ENCODE data around the gene TEX14.

TEX14 gene

DNA sequence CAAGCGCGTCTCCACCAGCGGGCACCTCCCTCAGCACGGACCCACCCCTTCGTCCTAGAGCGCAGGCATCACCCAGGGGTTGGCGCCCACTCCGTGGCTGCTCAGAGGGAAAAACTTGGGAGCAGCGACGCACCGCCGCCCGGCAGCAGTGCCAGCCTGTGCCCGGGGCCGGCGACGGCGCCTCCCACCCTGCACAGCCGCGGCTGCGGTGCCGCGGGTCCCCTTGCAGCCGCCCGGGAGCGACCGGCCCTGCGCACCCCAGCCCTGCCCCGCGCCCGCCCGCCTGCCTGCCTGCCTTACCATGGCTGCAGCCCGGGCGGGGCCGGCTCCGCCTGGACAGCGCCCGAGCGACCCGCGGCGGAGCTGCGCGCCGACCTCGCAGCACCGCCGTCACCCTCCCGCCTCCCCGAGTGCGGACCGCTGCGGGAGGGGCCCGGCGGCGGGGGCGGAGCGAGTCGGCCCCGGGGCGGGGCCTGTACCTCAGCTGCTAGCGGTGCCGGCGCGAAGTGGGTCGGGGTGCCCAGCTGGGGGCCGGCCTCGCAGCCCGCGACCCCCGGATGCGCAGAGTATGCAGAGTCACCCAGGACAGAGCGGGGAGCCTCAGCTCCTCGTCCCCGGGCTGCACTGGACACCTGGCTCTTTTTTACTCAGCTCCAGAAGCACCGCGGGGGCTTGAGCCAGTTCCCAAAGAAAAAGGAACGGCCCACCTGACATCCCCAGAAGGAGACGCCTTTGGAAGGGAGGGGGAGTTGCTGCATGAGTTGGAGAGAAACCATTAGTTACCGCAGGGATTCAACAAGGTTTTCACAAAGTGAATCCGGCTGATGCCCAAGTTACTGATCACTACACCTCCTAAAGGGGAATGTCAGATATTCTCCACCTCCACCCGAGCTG, 159.9 kb downstream of the TEX14 start:
- in situ Hi-C loops (cut with MboI; ENCODE audit: low sequenced_read_pairs), result no loop called here

DNA sequence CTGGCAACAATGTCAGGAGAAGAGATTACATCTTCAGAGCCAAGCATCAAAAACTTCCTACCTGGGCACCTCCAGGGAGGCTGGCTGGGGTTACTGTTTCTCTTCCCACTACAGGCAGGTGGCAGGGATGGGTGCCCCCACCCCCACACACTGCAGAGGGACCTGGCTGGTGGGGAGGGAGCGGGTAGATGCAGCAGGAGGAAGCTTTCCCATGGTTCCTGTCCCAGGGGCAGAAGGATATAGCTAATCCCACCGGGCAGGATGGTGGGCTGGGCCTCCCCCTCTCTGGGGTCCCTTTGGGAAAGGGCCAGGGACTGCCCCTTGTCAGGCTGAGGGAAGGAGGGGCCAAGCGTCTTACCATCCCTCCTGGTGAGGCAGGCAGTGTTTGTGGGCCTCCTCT, 160.7 kb downstream of the TEX14 start:
- in situ Hi-C loops (cut with MboI; ENCODE audit: low sequenced_read_pairs), result no loop called here

DNA sequence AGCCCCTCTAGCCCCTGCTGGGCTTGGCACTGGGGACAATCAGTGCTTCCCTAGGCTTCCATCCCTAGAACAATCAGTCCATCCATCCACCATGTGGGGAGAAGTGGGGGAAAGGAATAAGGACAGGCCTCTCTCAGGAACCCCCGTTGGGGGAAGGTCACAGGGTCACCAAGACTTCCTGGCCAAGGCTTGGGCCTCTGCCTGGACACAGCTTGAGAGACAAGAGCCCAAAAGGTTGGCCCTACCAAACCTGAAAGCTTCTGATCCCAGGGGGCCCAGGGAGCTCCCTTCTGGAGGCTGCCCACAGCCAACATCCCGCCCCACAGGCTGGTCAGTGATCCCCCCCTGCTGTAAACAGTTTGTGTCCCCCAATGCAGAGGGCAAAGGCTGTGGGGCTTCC, 161.2 kb downstream of the TEX14 start:
- in situ Hi-C loops (cut with MboI; ENCODE audit: low sequenced_read_pairs), result no loop called here

DNA sequence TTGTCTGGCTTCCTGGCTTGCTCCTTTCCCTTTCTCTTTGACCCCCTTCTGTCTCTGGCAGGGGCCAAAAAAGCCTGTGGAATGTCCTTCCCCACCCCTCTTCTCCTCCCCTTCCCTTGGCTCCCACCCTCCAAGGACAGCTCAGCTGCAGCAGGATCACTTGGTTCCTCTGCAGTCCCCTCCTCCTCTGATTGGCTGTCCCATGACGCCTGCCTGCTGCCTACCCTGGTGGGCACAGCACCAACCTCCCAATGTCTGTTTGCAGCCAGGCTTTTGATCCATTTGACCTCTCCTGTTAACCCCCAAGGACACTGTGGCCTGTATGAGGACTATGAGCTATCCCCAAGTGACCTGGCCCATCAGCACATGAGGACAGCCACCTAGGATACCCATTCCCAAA, 162.6 kb downstream of the TEX14 start:
- in situ Hi-C loops (cut with MboI; ENCODE audit: low sequenced_read_pairs), result loop anchor here (10.0 kb wide), 1 partner anchor 476 kb away; no protein-coding TSS in a partner anchor

DNA sequence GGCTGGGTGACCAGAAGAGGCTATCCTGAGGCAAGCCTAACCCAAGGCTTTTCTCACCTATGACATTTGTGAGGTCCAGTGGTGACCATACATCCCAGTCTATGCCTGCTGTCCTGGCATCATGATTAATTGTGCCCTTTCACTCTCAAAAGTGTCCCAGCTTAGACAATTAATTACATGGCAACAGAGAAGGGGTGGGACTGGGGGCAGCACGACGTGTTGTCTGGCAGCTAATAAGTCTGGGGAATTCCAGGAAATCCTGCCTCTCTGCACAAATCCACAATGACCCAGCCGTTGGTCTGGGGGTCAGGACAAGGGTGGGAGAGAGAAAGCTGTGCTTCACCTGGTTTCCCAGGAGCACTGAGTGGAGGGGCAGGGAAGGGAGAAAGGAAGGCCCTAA, 163.4 kb downstream of the TEX14 start:
- in situ Hi-C loops (cut with MboI; ENCODE audit: low sequenced_read_pairs), result loop anchor here (10.0 kb wide), 1 partner anchor 476 kb away; no protein-coding TSS in a partner anchor

DNA sequence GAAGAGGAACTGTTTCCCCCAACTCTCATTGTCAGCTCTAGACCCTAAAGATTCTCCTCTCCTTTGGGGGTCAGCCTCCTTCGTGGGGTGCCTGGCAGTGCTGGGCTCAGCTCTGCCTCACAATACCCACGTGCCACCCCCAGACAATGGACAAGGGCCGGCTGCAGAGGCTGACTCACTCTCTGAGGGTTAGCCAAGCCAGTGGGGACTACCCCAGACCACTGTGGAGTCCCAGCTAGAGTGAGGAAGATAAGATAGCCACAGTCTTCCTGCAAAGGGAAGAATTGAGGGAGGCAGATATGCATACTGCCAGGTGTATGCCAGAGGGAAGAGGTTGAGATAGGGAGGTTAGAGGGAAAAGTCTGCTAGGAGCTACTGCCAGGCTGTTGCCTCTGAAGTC, 163.9 kb downstream of the TEX14 start:
- in situ Hi-C loops (cut with MboI; ENCODE audit: low sequenced_read_pairs), result loop anchor here (10.0 kb wide), 1 partner anchor 477 kb away; no protein-coding TSS in a partner anchor

DNA sequence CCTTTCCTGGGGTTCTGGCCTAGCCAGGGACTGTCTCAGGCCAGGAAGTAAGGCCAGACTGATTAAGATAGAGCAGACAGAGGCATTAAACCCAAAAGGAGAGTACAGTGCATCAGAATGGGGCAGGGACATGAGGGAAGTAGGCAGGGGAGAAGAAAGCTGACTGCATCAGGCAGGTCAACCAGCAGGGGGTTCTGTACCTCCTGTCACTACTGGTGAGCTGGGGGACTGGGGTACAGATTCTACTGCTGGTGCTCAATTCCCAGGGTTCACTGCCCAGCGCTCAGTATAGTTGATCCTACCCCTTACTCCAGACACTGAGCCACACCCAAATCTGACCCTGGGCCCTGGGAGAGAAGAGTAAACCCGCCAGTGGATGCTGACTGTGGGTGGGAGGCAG, 164.5 kb downstream of the TEX14 start:
- in situ Hi-C loops (cut with MboI; ENCODE audit: low sequenced_read_pairs), result loop anchor here (10.0 kb wide), 1 partner anchor 477 kb away; no protein-coding TSS in a partner anchor

DNA sequence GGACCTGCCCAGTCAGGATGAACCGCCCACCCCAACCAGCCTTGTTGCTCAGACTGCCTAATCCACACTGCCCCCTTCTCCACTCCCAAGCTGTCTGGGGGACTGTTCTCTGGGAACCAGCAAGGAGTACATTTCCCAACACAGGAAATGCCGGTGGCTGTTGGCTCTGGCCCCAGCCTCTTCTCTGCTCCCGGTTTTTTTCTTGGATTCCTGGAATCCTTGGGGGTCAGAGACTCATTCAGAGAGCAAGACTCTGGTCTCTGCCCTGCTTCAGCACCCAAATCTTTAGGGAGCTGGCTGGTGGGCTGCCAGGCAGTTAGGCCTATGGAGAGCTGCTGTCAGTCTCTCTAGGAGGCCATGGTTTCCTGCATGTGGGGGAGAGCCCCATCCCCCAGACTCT, 166.6 kb downstream of the TEX14 start:
- in situ Hi-C loops (cut with MboI; ENCODE audit: low sequenced_read_pairs), result loop anchor here (10.0 kb wide), 1 partner anchor 480 kb away; no protein-coding TSS in a partner anchor

DNA sequence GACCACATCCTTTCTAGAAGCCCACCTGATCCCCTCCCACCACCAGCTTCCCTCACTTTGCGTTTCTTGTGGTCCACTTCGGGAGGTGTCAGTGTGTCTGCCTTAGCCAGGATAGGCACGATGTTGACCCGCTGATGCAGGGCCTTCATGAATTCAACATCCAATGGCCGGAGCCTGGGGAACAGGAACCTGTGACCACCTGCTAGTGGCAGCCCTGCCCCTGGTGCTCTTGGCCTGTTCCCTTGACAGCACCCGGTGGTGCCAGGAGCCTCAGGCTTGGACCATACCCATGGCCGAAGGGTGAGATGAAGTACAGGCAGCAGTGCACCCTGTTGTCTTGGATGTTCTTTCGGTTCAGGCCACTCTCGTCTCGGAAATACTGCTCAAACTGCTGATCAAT, 170.2 kb downstream of the TEX14 start:
- in situ Hi-C loops (cut with MboI; ENCODE audit: low sequenced_read_pairs), result loop anchor here (10.0 kb wide), 1 partner anchor 483 kb away; no protein-coding TSS in a partner anchor

DNA sequence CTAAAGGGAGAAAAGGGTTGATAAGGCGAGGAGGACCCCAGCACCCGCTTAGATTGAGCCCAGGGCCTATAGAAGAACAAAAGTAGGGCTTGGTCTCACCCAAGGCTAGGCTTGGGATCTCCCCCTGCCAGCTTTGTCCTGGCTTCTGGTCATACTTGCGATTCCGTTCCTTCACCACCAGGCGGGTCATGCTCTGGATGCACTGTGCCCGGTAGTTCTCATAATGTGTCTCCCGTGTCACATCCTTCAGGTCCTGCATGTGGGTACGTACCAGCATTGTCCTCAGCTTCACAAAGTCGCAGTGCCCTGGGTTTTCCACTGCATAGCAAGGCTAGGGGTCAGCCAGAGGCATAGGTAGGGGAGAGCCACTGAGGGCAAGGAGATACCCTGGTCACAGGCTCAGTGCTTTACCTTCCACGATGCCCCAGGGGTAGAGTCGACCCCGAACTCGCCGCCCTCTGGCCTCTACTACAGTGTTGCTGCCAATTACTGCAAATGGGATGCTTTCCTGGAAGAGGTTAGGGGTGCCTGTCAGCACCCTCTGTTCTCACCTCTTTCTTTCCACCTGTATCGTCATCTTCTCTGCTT, 170.9 kb downstream of the TEX14 start:
- in situ Hi-C loops (cut with MboI; ENCODE audit: low sequenced_read_pairs), result loop anchor here (10.0 kb wide), 1 partner anchor 484 kb away; no protein-coding TSS in a partner anchor

DNA sequence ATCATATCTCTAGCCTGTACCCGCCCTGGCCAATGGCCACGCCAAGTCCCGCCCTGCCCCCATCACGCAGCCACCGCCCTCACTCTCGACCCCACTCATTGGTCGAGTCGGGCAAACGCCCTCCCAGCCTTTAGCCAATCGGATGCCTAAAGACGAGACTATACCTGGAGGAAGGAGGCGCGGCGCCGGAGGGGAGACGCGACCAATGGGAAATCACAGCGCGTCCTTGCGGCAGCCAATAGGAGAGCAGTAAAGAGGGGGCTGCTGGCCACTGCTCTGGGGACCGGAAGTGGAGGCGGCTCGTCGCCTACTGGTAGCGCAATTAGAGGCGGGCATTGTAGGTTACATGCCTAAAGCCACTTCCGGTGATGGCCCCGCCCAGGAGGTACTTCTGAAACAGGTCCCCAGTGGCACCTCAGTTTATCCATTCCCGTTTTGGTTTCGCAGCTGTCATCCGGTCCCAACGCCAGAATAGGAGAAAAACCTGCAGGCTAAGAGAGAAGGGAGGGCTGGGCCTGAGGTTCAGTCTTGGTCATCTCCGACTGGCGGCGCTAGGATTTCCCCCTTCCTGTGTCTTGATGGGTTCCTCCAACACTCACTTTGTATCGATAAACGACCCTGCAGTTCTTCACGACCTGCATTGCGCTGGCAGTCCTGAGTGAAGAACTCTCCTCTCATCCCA, 173.8 kb downstream of the TEX14 start:
- in situ Hi-C loops (cut with MboI; ENCODE audit: low sequenced_read_pairs), result no loop called here

DNA sequence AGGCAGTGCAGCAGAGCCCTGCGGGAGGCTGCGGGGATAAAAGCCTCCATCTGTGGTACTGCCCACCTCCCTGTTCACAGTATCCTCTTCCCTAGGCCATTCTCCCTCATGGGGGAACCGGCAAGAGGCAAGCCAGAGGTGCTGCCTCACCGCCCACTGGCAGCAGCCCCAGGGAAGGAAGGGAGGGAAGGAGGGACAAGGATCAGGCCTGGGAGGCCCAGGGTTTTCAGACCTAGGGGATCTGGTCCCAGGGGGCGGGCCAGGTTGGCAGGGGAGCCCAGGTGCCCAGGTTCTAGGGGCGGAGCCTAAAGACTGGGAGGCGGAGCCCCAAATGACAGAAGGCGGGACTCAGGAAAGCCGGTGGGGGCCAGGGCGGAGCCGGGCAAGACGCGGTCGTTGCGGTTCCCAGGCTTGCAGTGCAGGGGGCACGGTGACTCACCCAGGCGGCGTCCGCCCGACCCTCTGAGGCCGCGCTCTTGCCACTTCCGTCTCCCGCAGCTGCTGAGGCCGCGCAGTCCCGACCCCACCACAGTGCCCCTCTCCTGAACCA, 174.4 kb downstream of the TEX14 start:
- in situ Hi-C loops (cut with MboI; ENCODE audit: low sequenced_read_pairs), result no loop called here

DNA sequence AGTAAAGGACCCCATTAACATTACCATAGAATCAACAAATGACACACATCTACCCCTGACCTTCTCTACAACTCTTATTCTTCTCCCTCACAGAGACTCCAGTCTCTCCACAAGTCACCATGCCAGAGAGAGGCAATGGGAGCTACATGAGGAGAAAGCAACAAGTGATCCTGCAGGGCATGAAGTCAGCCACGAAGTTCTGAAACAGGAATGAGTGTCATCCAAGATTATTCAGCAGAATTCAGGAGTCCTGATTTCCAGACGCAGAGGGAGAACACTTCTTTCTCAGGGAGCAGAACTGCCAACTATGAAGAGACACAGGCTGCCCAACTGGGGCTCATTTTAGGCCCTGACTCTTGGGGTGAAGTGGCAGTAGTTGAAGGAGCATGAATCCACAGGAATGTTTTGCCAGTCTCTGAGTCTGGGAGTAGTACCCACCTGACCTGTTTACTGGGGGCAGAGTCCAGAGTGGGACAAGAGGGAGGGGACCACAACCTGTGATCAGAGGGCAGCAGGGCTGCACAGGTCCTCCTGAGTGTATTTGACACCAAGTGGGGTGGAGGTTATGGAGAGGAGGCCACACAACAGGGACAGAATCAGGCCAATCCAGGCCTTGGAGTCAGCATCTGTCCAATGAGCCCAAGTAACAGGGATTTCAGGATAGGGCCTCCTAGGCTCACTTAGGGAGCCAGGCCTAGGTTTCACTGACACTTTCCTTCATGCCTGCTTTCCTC, 175.0 kb downstream of the TEX14 start:
- in situ Hi-C loops (cut with MboI; ENCODE audit: low sequenced_read_pairs), result no loop called here

DNA sequence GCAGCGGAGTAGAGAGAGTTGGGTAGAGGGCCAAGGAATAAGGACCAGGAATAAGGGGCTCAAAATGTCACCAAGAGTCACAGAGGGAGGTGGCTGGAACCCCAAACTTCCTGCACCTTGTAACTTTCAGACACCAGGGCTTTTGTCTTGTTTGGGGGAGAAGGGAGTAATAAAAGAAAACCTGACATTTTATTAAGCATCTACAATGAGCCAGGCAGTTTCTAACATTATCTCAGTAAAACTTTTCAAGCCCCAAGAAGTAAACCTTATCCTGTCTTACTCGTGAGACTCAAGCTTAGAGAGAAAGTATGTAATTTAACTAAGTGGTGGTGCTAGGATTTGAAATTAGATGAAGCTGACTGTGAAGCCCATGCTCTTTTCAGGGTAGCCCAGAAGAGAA, 176.6 kb downstream of the TEX14 start:
- in situ Hi-C loops (cut with MboI; ENCODE audit: low sequenced_read_pairs), result no loop called here

DNA sequence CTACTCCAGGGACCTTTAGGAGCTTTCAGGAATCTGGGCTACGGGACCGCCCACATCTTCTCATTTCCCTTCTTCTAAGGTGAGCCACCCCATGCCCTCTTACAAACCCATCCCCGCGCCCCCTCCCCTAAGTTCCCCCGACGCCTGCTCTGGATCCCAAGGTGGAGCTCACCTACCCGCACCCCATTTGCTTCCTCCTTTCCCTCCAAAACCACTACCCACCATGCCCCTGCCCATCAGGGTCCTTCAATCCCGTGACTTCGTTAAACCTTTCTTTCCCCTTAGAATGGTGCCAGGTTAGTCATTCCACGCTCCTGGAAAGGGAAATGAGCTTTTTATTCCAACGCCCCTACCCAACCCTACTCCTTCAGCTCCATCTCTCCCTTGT, 177.1 kb downstream of the TEX14 start:
- in situ Hi-C loops (cut with MboI; ENCODE audit: low sequenced_read_pairs), result no loop called here

DNA sequence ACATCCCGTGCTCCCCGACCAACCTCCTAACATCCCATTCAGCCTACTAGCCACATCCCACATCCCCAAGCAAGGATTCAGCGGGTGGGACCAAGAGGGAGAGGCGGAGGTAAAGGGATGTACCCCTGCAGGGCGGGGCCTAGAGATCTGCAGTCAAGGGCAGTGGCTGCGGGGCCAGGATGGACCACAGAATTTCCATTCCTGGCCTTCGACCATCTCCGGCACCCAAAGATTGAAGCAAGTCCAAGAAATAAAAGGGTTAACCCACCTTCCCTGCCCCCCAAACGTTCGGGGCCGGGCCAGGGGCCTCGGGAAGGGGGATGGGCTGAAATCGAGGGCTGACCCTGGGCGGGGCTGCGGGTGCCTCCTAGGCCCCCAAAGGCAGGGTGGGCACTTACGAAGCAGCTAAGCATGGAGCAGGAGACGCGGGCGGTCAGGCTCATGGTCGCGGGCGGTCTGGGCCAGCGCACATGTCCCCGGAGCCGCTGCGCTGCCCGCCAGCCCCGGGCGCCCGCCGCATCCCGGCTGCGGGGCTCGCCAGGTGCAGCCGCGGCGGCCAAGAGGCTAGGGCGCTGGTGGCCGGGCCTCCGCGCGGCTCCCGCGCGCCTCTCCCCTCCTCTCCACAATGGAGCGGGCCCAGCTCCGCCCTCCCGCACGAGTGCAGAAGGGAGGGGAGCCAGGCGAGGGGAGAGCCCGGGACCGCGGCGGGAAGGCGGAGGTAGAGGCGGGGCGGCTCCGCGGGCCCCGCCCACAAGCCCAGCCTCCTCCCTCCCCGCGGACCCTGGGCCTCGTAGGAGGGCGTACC, 177.7 kb downstream of the TEX14 start, which contains the start of gene MTMR4:
MTMR4 (minus strand) TSS at position 674 of the 805 bp plus-strand sequence; CDS start at position 443, 231 bp downstream.
- in situ Hi-C loops (cut with MboI; ENCODE audit: low sequenced_read_pairs), result no loop called here

DNA sequence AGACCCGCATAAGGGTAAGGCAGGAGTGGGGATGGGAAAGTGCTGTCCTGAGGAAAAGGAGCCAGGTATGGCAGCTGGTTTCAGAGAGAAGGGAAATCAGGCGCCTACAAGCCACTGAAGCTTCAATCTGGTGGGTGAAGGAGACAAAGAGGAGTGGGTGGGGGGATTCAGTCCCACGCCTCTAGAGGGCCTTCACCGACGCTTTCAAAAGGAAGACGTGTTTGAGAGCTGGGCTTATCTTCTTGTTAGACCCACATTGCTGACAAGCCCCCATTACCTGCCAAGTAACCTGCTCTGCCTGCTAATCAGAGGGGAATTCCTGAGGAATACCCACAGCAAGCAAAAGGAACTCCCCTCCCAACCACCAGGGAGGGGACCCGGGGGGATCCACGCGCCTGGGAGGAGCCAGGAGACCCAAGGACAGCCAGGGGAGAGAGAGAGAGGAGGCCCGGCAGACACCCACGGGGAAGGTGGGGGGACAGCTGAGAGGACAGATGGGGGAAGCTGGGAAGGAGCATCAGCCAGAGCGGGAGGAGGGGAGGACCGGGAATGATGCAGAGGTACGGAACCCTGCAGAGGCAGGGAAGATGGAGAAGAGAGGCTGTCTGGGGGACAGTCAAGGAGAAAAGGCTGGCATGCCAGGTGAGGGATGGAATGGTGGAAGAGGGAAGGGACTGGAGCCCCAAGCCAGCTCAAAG, 178.4 kb downstream of the TEX14 start:
- in situ Hi-C loops (cut with MboI; ENCODE audit: low sequenced_read_pairs), result no loop called here

DNA sequence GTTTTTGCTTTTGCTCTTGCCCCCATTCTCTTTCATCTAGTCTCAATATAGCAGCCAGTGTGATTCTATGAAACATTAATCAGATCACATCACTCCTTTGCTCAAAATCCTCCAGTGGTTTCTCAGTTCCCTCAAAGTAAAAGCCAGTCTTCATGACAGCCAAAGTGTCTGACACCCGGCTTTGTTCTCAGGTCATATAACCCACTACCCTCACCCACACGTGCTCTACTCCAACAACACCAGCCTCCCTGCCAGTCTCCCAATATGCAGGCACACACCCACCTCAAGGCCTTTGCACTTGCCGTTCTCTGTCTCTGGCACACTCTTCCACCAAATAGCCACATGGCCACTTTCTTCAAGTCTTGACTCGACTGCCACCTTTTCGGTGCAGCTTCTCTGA, 181.8 kb downstream of the TEX14 start:
- in situ Hi-C loops (cut with MboI; ENCODE audit: low sequenced_read_pairs), result no loop called here

Measured in HL-60/S4 (cell line).